DMS153 (cell line): Measurements from ENCODE around the gene SCYL1.
A peak's percentile ranks its signal among the peaks of the same experiment; 100 is the strongest.

Source experiments
- DNase-seq: peaks from one replicate; lab custom pipeline; 2025; lab: John Stamatoyannopoulos, UW

The SCYL1 gene

DNA sequence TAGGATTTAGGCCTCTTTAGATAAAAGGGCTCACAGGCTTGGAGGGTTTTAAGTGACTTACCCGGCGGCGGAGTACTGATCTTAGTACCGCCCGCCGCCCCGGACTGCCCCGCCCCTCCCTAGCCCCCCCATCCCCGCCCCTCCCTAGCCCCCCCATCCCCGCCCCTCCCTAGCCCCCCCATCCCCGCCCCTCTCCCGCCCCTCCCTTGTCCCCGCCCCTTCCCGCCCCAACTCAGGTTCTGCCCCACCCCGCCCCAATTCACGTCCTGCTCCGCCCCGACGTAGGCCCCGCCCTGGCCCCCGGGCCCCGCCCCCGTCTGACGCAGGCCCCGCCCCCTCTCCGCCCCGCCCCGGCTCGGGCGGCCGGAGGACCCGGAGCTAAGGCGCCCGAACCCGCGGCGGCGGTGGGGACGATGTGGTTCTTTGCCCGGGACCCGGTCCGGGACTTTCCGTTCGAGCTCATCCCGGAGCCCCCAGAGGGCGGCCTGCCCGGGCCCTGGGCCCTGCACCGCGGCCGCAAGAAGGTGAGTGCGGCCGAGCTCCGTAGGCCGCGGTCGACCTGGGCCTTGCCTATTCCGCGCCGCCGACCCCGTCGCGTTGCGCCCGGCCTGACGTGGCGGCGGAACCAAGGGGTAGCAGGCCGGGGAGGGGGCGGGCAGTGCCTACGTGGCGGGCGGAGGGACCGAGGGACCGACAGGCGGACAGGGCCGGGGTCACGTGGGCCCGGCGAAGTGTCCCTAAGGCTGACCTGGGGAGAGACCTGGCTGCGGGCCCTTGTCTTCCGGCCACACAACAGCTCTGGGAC lies at the start of gene SCYL1:
Gene SCYL1 (plus strand): TSS at position 343 of the 805 bp plus-strand sequence. CDS start 71 bp downstream, at position 414.
- DNase-seq: no peak

DNA sequence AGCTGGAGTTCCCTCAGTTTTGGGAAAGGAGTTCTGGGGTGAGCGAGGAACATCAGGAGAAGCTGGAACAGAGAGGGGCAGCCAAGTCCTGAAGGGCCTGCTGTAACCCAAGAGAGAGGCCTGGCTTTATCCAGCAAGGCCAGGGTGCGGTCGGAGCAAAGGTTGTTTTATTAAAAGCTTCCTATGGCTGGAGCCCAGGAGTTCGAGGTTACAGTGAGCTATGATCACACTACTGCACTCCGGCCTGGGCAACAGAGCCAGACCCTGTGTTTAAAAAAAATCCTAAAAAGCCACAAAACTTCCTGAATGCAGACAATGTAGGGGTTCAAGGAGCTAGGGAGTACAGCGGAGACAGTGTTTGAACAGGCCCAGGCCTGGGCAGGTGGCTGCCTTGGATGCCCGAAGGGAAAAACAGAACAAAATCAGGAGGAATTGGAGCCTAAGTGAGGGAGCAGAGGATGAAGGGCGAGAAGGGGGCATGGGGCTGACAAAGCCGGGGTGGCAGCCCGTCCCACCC lies 48.2 kb upstream of the SCYL1 start:
- no peak for DNase-seq

DNA sequence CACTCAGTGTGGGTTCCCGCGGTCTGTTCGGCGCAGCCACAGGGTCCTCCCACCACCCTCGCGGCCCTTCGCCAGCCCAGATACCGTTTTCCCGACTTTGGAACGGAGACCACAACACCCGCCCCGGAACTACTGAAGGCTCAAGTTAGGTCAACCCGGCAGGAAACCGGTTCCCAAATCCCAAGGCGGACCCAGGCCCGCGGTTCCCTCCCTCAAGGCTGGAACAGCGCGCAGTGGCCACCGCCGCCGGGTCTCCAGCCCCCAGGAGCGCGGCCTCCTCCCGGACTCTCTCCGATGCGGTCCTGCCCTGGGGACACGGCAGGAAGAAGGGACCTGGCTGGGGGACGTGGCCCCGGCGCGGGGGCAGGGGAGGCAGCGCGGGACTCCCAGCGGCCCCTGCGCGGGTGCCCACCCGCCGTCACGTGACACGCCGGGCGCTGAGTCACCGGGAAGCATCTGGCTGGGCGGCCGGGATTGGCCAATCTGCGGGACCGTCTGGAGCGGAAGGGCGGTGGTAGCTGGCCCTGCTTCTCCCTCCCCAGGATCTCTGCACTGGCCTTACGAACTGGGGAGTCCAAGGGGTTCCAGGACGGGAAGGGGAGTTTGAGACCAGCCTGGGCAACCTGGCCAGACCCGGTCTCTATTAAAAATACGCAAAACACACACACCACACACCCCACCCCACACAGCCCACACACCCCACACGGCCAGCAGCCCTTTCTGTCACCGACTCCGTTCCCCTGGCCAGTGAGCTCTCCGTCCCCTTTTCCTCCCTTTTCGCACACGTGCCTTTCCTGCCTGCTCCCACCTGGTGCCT lies 47.5 kb upstream of the SCYL1 start:
- peak; percentile 93 for DNase-seq

DNA sequence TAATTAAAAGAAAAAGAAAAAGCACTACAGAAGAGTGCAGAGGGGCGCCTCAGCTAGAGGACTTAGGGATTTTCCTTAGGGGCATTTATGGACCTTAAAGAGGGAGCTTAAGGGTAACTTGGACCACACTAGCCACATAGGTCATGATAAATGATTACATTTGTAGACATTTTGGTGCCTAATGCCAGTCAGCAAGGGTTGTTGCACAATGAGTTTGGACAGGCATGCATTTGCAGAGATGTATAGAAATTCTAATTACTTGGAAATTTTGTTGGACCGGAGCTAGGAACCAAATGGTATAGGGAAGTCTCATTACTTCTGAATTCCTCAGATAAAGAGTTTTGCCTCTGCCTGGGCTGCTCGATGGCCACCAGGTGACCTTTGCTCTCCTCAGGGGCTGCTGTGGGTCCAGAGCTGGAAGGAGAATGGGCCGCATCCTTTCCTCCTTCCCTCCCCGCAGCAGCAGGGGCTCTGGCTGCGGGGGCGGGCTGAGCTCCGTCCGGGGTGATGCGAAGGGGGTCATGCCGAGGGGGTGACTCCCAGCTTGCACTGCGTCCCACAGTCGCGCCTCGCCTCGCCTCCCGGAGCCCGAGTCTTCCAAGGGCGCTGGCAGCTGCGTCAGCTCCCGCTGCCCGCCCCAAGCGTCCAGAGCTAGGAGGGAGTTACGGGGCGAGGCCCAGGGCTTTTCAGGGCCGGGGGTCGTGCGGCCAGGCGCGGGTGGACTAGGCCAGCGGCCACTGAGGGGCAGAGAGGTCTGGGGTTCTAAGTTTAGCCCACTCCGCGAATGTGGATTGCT lies 46.3 kb upstream of the SCYL1 start:
- no peak for DNase-seq

DNA sequence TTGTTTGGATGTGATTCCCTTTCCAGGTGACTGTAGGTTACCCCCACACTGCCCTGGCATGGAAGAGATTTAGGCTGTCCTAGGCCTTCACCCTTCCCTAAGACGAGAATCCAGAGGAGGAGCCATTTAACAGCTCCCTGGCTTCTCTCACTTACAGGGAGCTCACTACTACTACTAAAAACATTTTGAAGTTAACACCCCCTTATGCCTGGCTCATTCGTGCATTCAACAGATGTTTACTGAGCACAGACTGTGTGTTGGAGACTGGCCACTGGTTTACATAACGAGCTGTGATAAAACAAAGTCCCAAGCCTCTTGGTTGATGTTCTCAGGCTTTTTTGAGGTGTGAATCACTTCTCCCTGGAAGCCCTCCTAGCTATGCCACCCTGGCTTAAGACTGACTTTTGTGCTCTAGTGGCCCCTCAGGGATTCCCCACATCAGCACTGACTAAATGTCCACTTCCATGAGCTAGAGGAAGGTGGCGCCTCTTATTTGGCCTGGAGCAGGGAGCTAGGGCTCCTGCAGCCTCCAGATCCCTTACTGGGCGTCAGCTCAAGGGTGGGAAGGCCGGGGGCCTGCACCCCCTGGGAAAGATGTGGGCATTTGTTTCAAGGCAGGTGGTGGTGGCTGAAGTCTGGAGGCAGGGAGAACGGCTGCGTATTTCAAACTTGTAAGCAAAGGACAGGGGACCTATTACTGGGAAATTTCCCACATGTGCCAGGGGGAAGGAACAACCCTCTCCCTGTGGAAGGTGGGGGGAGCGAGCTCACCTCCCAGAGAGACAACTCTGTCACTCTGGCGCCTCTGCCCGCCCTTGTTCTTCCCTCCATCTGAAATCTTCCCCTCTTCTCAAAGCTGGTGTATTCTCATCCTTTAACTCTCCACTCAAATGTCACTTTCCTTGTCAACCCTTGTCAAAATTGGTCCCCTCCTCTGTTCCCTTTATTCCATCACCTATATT lies 45.4 kb upstream of the SCYL1 start:
- peak; percentile 75 for DNase-seq

DNA sequence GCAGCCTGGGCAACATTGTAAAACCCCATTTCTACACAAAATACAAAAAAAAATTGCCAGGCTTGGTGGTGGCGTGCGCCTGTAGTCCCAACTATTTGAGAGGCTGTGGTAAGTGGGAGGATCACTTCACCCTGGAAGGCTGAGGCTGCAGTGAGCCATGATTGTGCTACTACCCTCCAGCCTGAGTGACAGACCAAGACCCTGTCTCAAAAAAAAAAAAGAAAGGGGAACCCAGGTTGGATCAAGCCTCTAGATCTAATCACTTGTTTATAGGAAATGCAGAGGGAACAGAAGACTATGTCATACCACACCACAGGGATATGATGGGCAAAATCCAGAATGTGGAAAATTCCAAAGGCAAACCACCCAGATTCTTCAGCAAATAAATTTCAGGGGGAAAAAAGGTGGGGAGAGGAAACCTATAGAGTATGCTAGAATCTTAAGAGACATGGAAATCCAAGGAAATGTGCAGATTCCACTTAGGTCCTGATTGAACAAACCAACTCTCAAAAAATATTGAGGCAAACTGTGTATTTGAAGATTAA lies 42.5 kb upstream of the SCYL1 start:
- DNase-seq: no peak

DNA sequence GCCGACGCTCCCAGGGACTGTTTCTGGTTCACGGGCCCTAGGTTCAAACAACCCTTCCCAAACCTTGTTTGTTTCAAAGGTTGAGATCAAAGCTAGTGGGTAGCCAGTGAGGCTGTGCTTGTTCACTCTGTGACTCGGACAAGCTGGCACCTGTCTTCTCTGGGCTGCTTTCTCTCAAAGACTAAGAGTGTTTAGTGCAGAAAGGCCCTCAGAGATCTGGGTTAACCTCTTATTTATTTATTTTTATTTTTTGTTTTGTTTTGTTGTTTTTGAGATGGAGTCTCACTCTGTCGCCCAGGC lies 39.0 kb upstream of the SCYL1 start:
- no peak for DNase-seq

DNA sequence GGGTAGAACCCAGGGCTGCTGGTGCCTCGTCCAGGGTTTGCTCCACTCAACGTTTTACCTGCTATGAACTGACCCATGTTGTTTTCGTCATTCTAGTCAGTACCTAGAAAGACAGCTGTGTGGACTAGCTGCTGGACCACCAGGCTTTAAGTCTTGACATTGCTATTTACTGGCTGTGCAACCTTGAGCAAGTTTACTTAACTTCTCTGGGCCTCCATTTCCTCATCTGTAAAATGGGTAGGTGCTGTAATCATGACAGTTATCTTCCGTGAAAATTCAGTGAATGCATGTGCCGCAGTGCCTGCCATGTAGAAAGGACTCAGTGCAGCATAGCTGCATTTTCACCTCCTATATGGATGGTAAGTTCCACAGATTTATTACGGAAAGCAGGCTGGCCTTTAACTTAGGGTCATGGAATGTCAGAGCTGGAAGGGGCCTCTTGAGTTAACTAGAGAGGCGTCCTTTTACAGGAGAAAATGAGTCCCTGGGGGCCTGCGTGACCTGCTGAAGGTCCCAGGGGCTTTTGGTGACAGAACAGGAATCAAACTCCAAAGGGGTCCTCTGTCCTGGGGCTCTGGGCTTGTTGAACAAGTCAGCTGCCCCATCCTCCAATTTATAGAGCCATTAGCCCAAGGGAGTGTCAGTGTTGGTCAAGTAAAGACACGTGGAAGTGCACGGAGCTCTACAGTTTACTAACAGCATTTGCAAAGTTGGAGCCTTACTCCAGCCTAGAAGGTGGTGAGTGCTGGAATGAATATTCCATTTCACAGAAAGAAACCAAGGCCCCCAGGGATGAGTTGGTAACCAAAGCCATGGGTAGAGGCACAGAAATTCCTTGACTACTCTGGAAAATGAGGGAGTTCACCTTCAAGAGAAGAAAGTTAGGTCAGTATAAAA lies 38.1 kb upstream of the SCYL1 start:
- DNase-seq: no peak

DNA sequence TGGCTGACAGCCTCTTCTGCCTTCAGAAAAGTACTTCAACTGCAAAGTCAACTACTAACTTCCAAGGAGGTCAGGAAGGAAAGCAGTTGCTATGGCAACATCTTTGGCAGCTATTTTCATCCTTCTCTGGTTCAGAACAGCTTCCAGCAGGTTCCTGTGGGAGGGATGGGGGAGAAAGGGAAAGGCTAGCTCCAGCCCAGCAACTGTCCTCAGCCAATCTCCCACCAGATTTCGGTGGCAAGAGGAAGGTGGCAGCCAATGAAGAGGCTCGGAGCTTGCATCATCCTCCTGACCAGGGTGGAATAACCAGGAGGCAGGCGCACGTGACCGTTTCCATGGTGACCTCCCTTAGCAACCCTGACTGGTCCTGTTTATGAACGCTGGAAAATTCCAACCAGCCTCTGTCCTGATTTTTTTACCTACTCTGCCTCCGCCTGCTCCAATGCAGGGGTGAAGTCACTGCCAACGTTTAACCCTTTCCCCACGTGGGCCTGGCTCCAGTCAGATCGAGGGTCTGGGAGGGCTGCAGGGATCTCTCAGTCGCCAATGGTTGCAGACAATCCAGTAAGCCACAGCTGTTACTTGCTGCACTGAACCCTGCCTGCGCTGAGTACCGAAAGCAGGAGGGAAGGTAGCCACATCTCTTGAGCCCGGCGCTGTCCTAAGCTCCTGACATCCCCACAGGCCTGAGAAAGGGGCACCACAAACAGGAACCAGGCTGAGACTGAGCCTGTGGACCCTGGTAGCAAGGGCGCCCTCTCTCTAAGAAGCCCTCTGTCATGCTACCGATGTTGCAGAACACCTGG lies 37.2 kb upstream of the SCYL1 start:
- DNase-seq: peak; percentile 99

DNA sequence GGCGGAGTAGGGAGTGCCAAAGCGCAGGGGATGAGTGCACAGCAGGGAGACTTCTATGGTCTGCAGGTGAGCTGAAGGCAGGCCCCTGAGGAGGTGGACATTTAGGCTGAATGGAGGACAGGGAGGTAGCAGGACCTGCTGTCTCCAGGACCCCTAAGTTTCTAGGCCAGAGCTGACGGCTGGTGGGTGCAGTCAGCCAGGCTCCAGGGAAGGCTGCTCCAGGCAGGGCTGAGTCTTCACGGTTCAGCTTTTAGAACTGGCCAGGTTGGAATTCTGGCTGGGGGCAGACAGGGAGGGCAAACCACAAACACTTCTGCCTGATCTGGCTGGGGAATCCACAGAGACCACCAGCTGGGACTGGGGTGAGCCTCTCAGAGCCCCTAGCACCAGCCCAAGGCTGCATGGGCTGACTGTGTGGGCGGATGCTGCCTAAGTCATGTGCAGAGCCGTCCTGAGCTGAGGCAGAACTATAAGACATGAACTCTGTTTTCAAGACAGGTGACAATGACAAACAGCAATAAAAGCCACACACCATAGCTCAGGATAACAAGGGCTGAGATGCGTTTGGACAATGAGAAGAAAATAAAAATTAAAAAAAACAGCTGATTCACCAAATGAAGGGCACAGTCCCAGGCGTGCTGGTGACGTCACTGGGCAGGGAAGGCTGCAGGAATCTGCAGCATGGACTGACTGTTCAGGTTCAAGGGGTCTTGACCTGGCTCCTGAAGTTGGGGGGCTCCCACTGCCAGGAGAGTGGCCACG lies 36.4 kb upstream of the SCYL1 start:
- no peak for DNase-seq

DNA sequence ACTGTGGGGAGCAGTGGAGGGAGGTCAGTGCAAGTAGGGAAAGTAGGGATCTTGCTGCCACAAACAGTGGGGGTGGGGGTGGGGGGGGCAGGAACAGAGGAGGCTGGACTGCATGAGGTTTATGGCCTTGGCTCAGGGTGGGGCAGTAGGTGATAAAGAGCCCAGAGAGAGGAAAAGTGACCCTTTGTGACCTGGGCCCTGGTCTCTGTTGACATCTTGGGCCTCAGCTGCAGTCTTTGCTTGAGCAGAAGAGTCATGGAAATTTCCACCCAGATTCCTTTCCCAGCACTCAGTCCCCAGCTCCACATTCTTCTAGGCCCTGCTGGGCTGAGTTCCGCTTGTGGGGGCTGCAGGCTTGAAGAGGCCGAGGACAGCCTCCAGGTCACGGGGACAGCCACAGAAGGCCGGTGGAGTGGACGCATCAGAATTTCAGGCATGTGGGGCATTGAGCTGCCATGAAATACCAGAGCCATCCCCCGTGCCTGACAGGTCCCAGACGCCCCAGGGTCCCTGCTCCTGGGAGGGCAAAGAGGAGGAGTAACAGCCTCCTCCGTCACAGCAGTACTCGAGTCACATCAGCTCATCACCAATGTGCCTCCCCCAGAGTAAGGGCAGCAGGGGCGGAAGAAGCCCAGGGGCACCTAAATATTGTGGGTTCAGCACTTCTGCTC lies 35.7 kb upstream of the SCYL1 start:
- DNase-seq: no peak

DNA sequence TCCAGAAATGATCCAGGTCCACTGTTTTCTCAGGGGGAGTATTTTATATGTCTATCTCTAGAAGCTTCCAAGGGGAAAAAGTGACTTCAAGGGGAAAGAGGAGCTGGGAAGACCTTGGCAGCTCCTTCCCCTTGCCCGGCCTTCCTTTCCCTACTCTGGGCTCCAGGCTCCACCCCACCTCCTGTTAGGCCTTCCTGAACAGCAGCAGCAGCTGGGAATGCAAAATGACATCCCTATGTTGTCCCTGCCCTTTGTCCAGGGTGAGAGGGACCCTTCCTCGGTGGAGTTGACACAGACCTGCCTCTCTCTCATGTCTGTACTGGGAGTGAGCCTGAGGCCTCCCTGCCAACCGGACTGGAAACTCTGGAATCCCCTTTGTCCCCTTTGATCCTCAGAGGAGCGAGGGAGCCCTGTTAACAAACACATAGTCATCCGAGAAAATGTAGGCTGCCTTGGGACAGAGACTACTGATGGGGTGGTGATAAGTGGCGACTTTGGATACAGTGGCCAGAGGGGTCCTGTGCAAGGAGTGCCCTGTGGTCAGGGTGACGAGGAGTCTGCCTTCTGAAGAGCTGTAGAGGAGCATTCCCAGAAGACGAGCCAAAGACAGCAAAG lies 35.1 kb upstream of the SCYL1 start:
- no peak for DNase-seq

DNA sequence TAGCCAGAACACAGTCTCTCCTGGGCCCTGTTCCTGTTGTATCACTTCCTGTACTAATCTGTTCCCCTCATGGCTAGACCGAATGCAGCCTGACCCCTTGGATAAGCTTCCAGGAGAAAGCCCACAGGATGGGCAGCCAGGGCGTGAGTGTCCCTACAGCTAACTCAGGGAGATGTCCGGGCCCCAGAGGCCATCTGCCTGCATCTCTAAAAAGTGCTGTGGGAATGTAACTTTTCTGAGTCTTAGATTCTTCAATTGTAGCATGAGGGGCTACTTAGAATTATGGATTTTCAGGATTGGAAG lies 33.8 kb upstream of the SCYL1 start:
- no peak for DNase-seq

DNA sequence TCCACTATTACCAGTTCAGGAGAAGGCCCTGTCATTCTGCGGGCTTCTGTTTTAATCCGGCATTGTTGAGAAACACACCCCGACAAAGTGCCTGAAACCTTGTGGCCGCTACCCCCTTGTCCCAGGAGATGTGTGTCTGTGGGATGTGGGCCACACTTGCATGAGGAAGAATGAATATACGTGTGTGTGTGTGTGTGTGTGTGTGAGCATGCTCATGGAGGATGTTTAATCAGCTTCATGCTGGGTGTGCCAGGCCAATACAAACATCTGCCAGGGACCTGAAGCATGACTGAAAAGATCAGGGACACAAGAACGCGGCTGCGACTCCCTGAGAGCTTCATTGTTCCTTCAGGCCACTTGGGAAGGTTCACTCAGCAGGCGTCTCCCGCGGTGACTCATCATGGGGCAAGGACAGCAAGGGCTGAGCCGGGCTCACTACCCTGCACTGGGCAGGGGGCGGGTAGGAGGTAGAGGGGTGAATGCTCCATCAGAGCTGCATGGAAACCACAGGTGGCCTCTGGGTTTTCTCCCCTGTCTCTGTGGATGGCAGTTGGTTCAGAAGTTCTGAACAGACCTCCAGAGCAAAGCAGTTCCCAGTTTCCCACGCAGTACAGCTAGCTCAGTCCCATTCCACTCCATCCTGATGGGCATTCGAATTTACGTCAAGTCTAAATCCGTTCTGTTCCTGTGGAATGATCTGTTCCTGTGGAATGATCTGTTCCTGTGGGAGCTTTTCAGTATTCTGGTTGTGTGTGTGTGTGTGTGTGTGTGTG lies 33.1 kb upstream of the SCYL1 start:
- peak; percentile 90 for DNase-seq

DNA sequence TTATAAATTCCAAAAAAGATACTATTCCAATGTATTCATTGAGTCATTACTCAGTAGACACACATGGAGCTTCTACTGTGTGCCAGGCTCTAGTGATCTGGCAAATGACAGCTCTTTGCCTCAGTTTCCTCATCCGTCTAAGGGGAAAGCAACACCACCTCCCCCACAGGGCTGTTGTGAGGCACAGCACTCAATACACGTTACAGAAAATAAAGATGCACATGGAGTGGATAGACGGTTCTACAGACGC lies 32.6 kb upstream of the SCYL1 start:
- DNase-seq: no peak

DNA sequence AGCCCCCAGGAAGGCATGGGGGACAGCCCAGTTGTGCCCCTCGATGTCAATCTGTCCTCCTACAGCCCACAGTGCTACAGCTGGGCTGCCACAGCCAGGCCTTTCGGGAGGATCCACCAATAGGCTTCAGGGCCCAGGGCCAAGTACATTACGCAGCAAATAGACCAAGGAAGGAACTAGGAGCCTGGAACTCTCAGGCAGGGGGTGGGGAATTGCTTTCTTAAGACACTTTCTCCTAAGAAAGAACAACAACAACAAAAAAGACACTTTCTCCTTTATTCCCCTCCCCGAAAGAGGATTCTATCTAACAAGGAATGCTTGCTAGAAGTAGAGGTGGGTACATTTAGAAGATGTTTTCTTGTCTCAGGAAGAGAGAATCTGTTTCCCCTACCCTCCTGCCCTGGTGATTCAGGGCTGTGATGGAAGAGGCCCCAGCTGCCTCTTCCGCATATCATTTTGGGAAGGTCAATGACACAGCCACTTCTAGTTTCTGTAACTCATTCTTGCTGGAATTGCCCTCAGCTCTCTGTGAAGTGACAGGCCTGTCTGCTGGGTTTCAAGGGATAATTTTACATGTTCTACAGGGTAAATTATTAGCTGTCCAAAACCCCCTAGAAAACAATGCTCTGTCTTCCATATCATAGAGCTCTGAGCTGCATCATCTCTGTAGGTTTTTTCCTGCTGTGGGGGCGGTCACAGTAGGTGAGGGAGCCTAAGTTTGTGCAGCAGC lies 32.1 kb upstream of the SCYL1 start:
- DNase-seq: no peak
